Measurements from ENCODE around the gene CLEC16A.

CLEC16A gene

GRCh38 chr16:11130978-11131665 is 186.8 kb downstream of the CLEC16A start:
- H3K79me1 ChIP-seq (ENCODE audit: low read length): no peaks in the 10 kb centered on the region
- H3K23ac ChIP-seq (ENCODE audit: low read length): no peak overlapping the region
- no peak overlapping the region for H3K27ac ChIP-seq (ENCODE audit: low read depth, low read length)
- H3K36me3 ChIP-seq (ENCODE audit: control insufficient read depth, insufficient read depth, low read length): no peaks in the 10 kb centered on the region
- no peak overlapping the region for H3K4me3 ChIP-seq (ENCODE audit: low read length)
- H3K18ac ChIP-seq (ENCODE audit: low read length): no peak overlapping the region
- H3K56ac ChIP-seq (ENCODE audit: low read length): peak overlapping the region; percentile 32
- H4K5ac ChIP-seq (ENCODE audit: low read length): no peak overlapping the region
- H2BK120ac ChIP-seq (ENCODE audit: low read depth, low read length): no peak overlapping the region
- H2BK5ac ChIP-seq (ENCODE audit: low read length): no peak overlapping the region
- H3K27me3 ChIP-seq (ENCODE audit: insufficient read depth, low read length, poor library complexity): no peaks in the 10 kb centered on the region
- H2BK15ac ChIP-seq (replicated peaks; ENCODE audit: low read depth): no peak overlapping the region
- peaks cover 9% of the 10 kb centered on the region for H3K4me1 ChIP-seq (ENCODE audit: control insufficient read depth, low read depth, low read length)
- H4K8ac ChIP-seq (ENCODE audit: low read depth, low read length): no peak overlapping the region
- H2AK5ac ChIP-seq (ENCODE audit: low read length): no peak overlapping the region
- H3K9ac ChIP-seq (ENCODE audit: low read length): no peak overlapping the region
- H3K4me2 ChIP-seq (ENCODE audit: low read length): no peak overlapping the region
- no peaks in the 10 kb centered on the region for H3K79me2 ChIP-seq (ENCODE audit: control insufficient read depth, insufficient read depth, low read length)
- WGBS (ENCODE audit: extremely low coverage, insufficient coverage, low lambda C conversion rate): no CpG with 5 or more reads among the region's 8 CpGs
- H3K4ac ChIP-seq (ENCODE audit: low read depth, low read length): no peak overlapping the region
- DNase-seq: no peak

- H2BK120ac ChIP-seq (ENCODE audit: low read depth, low read length): no peak overlapping the region
- H3K27ac ChIP-seq (ENCODE audit: low read depth, low read length): no peak overlapping the region
- no peaks in the 10 kb centered on the region for H3K36me3 ChIP-seq (ENCODE audit: control insufficient read depth, insufficient read depth, low read length)
- H4K8ac ChIP-seq (ENCODE audit: low read depth, low read length): no peak overlapping the region
- H2BK15ac ChIP-seq (replicated peaks; ENCODE audit: low read depth): no peak overlapping the region
- H2AK5ac ChIP-seq (ENCODE audit: low read length): no peak overlapping the region
- no peak overlapping the region for H2BK5ac ChIP-seq (ENCODE audit: low read length)
- no peak overlapping the region for H4K5ac ChIP-seq (ENCODE audit: low read length)
- no peaks in the 10 kb centered on the region for H3K27me3 ChIP-seq (ENCODE audit: insufficient read depth, low read length, poor library complexity)
- H3K9ac ChIP-seq (ENCODE audit: low read length): no peak overlapping the region
- H3K4ac ChIP-seq (ENCODE audit: low read depth, low read length): no peak overlapping the region
- no peak overlapping the region for H3K4me2 ChIP-seq (ENCODE audit: low read length)
- no peak overlapping the region for H3K56ac ChIP-seq (ENCODE audit: low read length)
- H3K4me3 ChIP-seq (ENCODE audit: low read length): no peak overlapping the region
- H3K4me1 ChIP-seq (ENCODE audit: control insufficient read depth, low read depth, low read length): peaks cover 12% of the 10 kb centered on the region
- no peaks in the 10 kb centered on the region for H3K79me1 ChIP-seq (ENCODE audit: low read length)
- no CpG with 5 or more reads among the region's 7 CpGs for WGBS (ENCODE audit: extremely low coverage, insufficient coverage, low lambda C conversion rate)
- no peak overlapping the region for H3K23ac ChIP-seq (ENCODE audit: low read length)
- H3K79me2 ChIP-seq (ENCODE audit: control insufficient read depth, insufficient read depth, low read length): no peaks in the 10 kb centered on the region
- no peak for DNase-seq
- no peak overlapping the region for H3K18ac ChIP-seq (ENCODE audit: low read length)
Observed at GRCh38 chr16:11131706-11132105, 187.3 kb downstream of the CLEC16A start.

GRCh38 chr16:11133344-11133943 is 189.1 kb downstream of the CLEC16A start:
- Histone ChIP-seq H2BK120ac (ENCODE audit: low read depth, low read length) (no peak overlapping the region), H2BK15ac (replicated peaks; ENCODE audit: low read depth) (no peak overlapping the region), H2BK5ac (ENCODE audit: low read length) (no peak overlapping the region), H3K4me3 (ENCODE audit: low read length) (no peak overlapping the region), H2AK5ac (ENCODE audit: low read length) (no peak overlapping the region), H3K4ac (ENCODE audit: low read depth, low read length) (no peak overlapping the region), H3K79me1 (ENCODE audit: low read length) (no peaks in the 10 kb centered on the region), H3K36me3 (ENCODE audit: control insufficient read depth, insufficient read depth, low read length) (no peaks in the 10 kb centered on the region), H3K4me1 (ENCODE audit: control insufficient read depth, low read depth, low read length) (peaks cover 13% of the 10 kb centered on the region), H4K5ac (ENCODE audit: low read length) (no peak overlapping the region), H3K9ac (ENCODE audit: low read length) (peak overlapping the region; percentile 38), H3K23ac (ENCODE audit: low read length) (no peak overlapping the region), H3K18ac (ENCODE audit: low read length) (no peak overlapping the region), H3K56ac (ENCODE audit: low read length) (peak overlapping the region; percentile 44), H4K8ac (ENCODE audit: low read depth, low read length) (no peak overlapping the region), H3K27me3 (ENCODE audit: insufficient read depth, low read length, poor library complexity) (no peaks in the 10 kb centered on the region), H3K79me2 (ENCODE audit: control insufficient read depth, insufficient read depth, low read length) (no peaks in the 10 kb centered on the region), H3K4me2 (ENCODE audit: low read length) (no peak overlapping the region), H3K27ac (ENCODE audit: low read depth, low read length) (no peak overlapping the region)
- peak; percentile 72 for DNase-seq
- no CpG with 5 or more reads among the region's 12 CpGs for WGBS (ENCODE audit: extremely low coverage, insufficient coverage, low lambda C conversion rate)

- no peaks in the 10 kb centered on the region for H3K27me3 ChIP-seq (ENCODE audit: insufficient read depth, low read length, poor library complexity)
- H3K27ac ChIP-seq (ENCODE audit: low read depth, low read length): no peak overlapping the region
- peaks cover 15% of the 10 kb centered on the region for H3K4me1 ChIP-seq (ENCODE audit: control insufficient read depth, low read depth, low read length)
- no peak overlapping the region for H3K9ac ChIP-seq (ENCODE audit: low read length)
- H3K23ac ChIP-seq (ENCODE audit: low read length): no peak overlapping the region
- no peak overlapping the region for H3K4ac ChIP-seq (ENCODE audit: low read depth, low read length)
- H3K18ac ChIP-seq (ENCODE audit: low read length): peak overlapping the region; percentile 13
- H2BK120ac ChIP-seq (ENCODE audit: low read depth, low read length): no peak overlapping the region
- H2BK15ac ChIP-seq (replicated peaks; ENCODE audit: low read depth): no peak overlapping the region
- H3K4me3 ChIP-seq (ENCODE audit: low read length): no peak overlapping the region
- no peaks in the 10 kb centered on the region for H3K36me3 ChIP-seq (ENCODE audit: control insufficient read depth, insufficient read depth, low read length)
- no peak for DNase-seq
- no peak overlapping the region for H4K5ac ChIP-seq (ENCODE audit: low read length)
- WGBS (ENCODE audit: extremely low coverage, insufficient coverage, low lambda C conversion rate): no CpG with 5 or more reads among the region's 11 CpGs
- H3K56ac ChIP-seq (ENCODE audit: low read length): peak overlapping the region; percentile 38
- no peaks in the 10 kb centered on the region for H3K79me1 ChIP-seq (ENCODE audit: low read length)
- no peaks in the 10 kb centered on the region for H3K79me2 ChIP-seq (ENCODE audit: control insufficient read depth, insufficient read depth, low read length)
- no peak overlapping the region for H2AK5ac ChIP-seq (ENCODE audit: low read length)
- no peak overlapping the region for H2BK5ac ChIP-seq (ENCODE audit: low read length)
- H4K8ac ChIP-seq (ENCODE audit: low read depth, low read length): no peak overlapping the region
- H3K4me2 ChIP-seq (ENCODE audit: low read length): no peak overlapping the region
Observed at GRCh38 chr16:11134722-11135463, 190.5 kb downstream of the CLEC16A start.

- Histone ChIP-seq H3K27me3 (ENCODE audit: insufficient read depth, low read length, poor library complexity) (no peaks in the 10 kb centered on the region), H3K18ac (ENCODE audit: low read length) (no peak overlapping the region), H3K79me1 (ENCODE audit: low read length) (no peaks in the 10 kb centered on the region), H3K9ac (ENCODE audit: low read length) (no peak overlapping the region), H4K8ac (ENCODE audit: low read depth, low read length) (no peak overlapping the region), H3K27ac (ENCODE audit: low read depth, low read length) (no peak overlapping the region), H2BK15ac (replicated peaks; ENCODE audit: low read depth) (no peak overlapping the region), H3K79me2 (ENCODE audit: control insufficient read depth, insufficient read depth, low read length) (no peaks in the 10 kb centered on the region), H4K5ac (ENCODE audit: low read length) (no peak overlapping the region), H3K4me2 (ENCODE audit: low read length) (no peak overlapping the region), H3K36me3 (ENCODE audit: control insufficient read depth, insufficient read depth, low read length) (no peaks in the 10 kb centered on the region), H3K4me1 (ENCODE audit: control insufficient read depth, low read depth, low read length) (peaks cover 21% of the 10 kb centered on the region), H3K4ac (ENCODE audit: low read depth, low read length) (no peak overlapping the region), H3K4me3 (ENCODE audit: low read length) (no peak overlapping the region), H2AK5ac (ENCODE audit: low read length) (peak overlapping the region; percentile 15), H2BK5ac (ENCODE audit: low read length) (no peak overlapping the region), H2BK120ac (ENCODE audit: low read depth, low read length) (no peak overlapping the region), H3K56ac (ENCODE audit: low read length) (peak overlapping the region; percentile 19), H3K23ac (ENCODE audit: low read length) (no peak overlapping the region)
- no CpG with 5 or more reads among the region's 11 CpGs for WGBS (ENCODE audit: extremely low coverage, insufficient coverage, low lambda C conversion rate)
- DNase-seq: no peak
Observed at GRCh38 chr16:11135464-11135973, 191.2 kb downstream of the CLEC16A start.
